Glomerular visceral epithelial cell (primary cell): ENCODE data around the gene SERPINF2.
"Not testable (repeated sequence)": the region's sequence is repeated elsewhere in the genome, so short reads cannot be mapped to it uniquely, and the experiment has no call there.

Experiments used
- DNase-seq: peaks from one replicate; pipeline ENCODE4 v3.0.0-alpha.2; 2016; ENCODE audit errors: extremely low spot score

SERPINF2 gene

DNA sequence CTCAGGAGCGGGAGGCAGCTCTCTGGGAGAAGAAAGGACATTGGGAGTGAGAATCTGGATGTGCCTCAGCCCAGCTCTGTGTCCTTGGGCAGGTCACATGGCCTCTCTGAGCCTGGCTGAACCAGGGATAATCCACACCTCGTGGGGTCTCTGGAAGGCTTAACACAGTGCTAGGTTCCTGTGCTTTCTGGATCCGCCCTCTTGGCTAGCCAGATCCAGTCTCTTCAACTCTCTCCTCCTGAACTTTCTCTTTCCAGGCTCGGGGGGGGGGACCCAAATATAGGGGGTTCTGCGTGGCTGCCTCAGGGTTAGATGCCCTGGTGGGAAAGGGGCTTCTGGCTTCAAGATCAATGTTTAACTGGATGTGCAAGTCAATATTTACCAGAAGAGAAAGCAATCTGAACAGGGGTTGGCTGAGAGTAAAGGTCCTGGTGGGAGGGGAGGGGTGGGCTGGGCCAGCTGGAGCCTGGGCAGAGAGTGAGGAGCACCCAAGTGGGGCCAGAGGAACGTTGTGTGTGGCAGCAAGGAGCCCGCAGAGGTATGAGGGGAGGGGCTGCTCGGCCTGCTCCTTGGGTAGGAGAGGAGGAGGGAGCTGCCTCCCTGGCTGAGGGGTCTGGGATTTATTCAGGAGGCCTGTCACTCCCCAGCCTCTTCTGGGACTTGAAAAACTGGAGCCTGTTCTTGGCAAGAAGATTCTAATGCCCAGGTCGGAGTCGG, at the start of gene SERPINF2:
SERPINF2 (plus strand) TSS at position 501 of the 717 bp plus-strand sequence. CDS start 2,125 bp downstream, outside the sequence.
- DNase-seq, result peak; percentile 31

DNA sequence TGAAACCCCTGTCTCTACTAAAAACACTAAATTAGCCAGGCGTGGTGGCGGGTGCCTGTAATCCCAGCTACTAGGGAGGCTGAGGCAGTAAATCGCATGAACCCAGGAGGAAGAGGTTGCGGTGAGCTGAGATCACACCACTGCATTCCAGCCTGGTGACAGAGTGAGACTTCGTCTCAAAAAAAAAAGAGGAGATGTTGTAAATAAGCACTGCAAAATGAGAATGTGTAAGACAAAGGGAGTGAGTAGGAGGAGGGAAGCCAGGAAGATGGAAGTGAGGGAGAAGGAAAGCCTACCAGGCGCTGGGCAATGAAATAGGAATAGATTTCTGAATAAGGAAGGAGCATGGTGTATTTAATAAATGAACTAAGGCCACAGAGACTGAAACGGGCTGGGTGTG, 49.3 kb upstream of the SERPINF2 start:
- DNase-seq, result no peak

DNA sequence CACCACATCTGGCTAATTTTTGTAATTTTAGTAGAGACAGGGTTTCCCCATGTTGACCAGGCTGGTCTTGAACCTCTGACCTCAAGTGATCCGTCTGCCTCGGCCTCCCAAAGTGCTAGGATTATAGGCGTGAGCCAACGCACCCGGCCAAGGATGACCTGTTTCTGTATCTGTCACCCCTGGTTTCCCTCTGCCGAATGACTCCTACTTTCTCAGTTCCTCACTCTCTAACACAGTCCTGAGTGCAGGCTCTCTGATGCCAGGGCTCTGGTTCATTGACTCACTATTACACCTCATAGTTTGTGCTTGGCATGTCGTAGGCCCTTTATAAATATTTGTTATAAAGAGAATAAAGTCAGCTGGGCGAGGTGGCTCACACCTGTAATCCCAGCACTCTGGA, 47.3 kb upstream of the SERPINF2 start:
- DNase-seq, result no peak

DNA sequence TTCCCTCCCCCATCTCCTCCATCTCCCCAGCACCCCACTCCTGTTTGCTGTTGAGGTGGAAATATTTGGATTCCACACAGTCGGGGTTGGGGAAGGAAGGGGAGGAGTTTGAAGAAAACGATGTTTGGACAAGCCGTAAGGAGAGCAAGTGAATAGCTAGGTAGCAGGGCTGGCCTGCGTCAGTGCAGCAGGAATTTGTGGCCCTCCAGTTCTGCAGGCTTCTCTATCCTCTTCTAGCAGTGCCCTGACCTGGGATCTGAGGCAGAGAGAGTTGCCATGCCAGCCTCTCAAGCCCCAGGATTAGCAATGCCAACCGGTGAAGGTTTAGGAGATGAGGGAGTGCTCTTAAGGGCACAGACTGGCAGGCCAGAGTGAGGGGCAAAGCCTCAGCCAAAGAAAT, 45.0 kb upstream of the SERPINF2 start:
- DNase-seq, result no peak

DNA sequence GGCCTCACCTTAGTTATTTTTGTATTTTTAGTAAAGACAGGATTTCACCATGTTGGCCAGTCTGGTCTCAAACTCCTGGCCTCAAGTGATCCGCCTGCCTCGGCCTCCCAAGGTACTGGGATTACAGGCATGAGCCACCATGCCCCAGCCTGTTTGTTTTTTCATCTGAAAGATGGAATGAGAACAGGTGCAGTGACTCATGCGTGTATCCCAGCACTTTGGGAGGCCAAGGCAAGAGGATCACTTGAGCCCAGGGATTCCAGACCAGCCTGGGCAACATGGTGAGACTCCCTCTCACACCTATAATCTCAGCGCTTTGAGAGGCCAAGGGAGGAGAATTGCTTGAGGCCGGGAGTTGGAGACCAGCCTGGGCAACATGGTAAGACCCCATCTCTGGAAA, 42.8 kb upstream of the SERPINF2 start:
- DNase-seq, result not testable (repeated sequence)

DNA sequence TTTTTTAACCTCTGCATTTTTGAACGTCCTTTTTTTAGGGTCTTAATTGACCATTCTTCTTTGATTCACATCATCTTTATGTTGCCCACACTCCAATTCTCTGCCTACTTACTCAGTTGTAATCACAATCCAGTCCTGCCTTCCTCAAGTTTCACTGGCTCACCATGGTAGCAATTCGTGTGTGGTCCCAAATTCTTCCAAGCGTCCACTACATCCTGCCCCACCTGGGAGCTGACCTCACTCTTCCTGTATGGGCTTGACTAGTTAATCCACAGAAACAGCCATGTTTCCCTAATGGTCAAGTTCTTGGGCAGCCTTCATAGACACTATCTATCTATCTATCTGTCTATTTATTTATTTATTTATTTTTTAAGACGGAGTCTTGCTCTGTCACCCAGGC, 39.6 kb upstream of the SERPINF2 start:
- peak; percentile 62 for DNase-seq

DNA sequence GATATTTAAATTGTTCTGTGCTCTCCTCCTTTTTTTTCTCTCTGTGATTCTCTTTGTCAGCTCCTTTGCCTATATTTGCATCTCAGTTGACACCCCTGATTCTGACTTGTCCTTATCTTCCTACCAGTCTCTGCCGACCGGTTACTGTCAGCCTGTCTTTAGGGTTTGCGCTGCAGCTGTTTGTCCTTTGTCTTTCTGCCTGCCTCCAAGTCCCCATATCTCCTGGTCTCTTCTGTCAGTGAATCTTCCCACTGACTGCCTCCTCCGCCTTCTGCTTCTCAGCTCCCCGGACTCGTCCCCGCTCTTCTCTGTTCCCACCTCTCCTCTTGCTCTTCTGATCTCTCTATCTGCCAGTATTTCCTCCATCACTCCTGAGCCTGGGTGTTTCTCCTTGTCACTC, 37.7 kb upstream of the SERPINF2 start:
- no peak for DNase-seq

DNA sequence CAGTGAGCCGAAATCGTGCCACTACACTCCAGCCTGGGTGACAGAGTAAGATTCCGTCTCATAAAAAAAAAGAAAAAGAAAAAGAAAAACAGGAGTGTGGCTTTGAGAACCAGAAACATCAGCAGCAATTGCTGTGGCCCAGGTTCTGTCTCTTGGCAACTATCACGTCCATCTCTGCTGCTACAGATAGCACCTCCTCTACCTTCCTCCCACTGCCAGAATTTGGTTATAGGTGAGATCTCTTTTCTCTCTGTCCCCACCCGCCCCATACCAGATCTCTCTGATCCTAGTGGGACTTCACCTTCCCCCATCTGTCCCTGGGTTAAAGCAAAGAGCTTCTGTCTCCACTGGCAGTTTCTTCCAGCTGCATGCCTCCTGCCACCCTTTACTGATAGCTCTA, 35.6 kb upstream of the SERPINF2 start:
- no peak for DNase-seq

DNA sequence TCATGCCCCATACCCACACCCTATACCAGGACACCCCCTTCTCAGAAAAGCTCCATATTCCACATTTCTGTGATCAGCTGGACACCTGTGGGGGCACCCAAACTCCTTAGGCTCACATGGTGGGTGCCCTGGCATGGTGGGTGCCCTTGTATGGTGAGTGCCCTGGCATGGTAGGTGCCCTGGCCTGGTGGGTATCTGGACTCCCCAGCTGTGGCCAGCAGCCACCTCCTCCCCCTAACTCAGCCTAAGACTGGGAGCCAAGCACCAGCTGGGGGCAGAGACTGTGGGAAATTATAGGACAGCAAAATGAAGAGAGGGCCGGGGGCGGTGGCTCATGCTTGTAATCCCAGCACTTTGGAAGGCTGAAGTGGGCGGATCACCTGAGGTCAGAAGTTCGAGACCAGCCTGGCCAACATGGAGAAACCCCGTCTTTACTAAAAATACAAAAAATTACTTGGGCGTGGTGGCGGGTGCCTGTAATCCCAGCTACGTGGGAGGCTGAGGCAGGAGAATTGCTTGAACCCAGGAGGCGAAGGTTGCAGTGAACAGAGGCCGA, 33.8 kb upstream of the SERPINF2 start:
- DNase-seq, result not testable (repeated sequence)

DNA sequence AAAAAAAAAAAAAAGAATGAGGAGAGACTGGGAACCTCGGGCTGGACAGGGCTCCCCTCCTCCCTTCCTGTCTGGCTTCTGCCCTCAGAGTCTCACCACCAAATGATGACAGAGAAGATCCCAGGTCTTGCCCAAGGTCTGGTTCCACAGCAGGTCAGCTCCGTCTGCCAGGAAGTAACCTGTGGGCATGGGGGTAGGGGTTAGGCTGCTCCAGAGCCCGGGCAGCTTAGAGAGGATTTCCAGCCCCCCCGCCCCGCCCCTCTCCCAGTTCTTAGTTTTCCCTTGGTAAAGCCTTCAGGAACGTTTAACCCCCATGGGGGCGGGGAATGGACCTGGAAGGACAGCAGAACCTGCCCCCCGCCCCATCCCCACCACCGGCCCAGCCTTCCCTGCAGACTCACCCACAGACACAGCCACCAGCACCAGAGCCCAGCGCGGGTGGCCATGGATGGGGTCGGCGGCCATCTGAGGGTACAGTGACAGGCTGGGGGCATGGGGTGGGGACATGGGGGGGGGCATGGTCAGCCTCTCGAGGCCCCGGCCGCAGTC, 33.2 kb upstream of the SERPINF2 start:
- DNase-seq, result peak; percentile 42

DNA sequence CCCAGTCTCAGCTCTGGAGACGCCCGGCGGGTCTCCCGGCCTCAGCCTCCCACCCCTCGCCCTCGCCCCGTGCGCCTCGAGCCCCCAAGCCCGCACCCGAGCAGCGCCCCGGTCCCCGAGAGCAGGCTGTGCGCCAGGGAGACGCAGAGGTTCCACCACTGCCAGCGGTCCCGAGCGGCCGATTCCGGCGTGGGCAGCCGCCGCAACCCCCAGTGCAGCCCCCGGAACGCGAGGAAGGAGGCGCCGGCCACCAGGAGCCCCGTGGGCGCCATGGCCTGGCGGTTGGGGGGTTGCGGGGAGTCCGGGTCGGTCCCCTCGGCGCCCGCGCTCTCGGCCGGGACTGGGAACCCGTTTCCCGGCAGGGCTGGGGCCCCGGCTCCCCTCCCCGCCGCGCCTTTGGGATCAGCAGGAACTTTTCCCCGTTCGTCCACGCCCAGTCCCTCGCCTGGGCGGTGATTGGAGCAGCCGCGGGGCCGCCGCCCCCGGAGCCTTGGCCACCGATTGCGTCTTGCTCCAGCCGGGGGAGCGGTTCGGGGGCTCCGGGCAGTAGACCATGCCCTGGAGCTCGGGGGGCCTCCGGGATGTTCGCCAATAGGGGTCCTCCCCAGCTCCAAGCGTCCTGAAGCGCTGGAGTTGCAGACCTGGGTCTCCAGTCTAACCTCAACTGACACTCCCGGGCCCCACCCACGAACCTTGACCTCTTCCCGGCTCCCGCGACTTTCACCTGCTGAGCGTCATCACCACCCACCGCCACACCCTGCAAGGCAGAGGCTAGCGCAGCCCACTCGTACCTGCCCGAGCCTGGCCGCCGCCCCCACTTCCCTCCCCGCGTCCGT, 32.5 kb upstream of the SERPINF2 start, which contains the start of gene TLCD2:
TLCD2 (minus strand) TSS at position 407 of the 836 bp plus-strand sequence; CDS start at position 272, 135 bp downstream.
- peak; percentile 64 for DNase-seq

DNA sequence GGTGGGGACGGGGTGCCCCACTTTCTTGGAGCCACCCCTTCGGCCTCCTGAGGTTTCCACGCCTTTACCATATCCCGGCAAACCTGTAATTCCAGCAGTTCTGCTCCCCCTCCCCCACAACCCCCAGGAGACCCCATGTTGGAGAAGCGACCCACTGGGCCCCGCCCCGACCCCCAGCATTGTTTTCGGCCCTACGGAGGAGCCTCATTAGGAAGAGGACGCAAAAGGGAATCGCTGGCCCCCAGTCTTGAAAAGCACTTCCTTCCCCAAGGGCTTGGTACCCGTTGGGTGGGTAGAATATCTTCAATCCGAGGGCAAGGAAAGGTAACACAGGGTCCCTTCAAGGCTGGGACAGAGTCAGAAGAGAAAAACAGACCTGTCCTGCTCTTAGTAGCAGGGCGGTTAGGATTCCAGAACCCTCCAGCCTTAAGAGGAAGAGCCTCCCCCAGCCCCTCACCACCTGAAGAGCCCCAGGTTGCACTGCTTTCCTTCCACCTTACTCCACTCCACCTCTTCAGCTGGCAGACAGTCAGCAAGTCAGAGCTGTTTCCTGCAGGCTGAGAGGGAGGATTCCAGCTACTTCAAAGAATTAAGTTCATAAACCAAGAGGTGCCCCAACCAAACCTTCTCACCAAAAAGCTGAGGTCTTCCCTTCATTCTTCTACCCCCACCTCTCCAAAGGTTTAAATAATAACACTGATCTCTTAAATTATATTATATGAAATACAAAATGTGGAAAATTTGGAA, 31.7 kb upstream of the SERPINF2 start:
- no peak for DNase-seq

DNA sequence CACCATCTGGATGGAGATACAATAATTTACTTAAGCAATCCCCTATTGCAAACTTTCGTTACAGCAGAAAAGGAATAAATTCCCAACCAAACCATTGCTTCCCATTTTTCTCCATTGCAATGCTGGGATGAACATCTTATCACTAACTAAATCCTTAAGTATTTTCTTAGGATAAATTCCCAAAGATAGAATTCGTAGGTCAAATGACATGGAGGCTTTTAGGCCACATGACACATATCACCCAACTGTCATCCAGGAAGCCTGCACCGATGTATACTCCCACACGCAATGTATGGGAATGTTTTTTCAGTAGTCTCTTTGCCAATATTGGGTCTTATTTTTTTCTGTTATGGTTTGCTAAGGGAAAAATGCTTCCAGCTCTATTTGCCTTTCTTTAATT, 30.9 kb upstream of the SERPINF2 start:
- no peak for DNase-seq

DNA sequence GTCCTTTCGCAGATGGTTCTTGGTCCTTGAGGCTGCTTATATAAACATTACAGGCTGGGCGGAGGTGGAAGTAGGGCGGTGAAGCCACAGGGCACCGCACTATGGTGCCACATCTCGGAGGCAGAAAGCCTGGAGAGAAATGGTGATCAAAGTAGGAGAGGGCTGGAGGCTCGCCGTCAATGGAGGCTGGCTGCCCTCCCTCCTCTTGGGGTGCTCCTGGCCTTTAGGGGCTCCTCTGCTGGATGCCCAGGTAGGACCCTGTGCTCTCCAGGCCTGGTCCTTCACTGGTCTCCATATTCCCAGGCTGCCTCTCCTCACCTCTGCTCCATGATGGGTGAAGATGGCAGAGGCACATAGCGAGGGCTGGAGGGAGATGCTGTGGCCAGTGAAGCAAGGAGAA, 30.4 kb upstream of the SERPINF2 start:
- no peak for DNase-seq

DNA sequence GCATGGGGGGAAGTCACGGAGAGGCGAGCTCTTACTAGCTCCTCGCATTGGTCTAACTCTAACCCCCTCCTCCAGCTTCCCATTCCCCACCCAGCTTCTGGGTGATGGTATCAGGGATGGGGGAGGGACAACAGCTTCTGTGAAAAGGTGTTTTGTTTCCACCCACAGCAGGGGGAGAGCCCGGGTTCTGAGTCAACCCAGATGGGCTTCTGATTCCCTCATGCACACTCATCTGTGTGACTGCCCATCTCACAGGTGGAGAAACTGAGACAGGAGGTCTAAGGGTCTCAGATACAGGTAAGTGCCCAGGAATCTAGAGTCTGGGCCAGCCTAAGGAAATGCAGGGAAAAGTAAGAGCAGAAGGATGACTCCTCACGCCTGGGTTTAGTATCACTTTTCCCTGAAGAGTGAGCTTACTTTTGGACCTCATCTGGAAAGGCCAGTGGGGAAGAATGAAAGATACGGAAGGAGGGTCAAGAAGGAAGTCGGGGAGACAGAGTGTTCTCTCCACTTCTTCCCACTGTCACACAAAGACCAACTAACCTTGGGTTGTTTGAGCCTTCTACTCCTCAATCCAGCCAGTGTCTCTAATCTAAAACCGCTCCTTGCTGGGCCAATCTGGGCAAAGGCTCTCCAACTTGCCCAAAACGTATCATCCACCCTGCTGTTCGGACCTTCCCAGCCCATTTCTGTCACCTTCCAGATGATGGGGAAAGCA, 29.4 kb upstream of the SERPINF2 start:
- DNase-seq, result no peak

DNA sequence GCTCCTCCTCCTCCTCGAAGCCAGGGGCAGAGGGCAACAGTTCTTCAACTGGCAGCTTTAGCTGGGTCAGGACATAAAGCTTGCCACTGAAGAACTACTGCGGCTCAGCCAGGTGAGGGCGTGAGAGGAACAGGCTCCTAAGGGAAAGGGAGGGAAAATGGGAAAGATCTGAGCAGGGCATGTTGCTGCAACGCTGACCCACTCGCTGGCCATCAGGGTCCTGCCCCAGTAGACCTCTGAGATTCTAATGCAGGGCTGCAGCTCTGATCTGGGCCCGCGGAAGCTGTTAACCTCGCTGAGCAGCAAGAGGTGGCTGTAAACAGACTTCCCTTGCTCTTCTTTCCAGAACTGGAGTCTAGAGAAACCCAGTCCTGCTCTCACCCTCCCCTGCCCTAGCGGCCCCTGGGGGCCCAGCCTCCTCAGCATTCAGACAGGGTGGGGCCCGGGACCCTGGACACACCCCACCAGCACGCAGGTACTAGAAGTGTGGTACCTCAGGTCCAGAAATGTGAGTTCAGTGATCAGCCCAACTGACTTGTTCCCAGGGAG, 28.7 kb upstream of the SERPINF2 start:
- peak; percentile 75 for DNase-seq

DNA sequence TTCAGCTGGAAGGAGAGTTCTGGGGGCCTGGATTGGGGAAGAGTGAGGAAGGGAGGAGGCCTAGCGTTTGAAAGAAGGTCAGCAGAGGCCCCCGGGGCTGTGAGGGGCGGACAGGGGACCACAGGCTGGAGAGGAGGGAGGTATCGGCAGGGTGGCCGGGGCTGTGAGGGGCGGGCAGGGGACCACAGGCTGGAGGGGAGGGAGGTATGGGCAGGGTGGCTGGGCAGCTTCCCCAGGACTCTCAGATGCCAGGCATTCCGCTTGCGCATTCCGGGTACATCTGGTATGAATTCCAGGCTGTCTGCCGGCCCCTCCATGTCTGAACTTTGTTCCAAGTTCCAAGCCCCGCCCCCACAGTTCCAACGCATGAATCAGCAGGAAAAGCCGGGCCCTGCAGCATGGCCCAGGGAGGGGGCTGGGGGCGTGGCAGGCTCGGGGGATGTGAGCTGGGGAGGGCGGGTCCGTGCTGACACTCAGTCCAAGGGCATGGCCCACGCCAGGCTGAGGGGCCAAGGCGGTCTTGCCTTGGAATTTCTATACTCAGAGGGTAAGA, 28.2 kb upstream of the SERPINF2 start:
- peak; percentile 98 for DNase-seq

DNA sequence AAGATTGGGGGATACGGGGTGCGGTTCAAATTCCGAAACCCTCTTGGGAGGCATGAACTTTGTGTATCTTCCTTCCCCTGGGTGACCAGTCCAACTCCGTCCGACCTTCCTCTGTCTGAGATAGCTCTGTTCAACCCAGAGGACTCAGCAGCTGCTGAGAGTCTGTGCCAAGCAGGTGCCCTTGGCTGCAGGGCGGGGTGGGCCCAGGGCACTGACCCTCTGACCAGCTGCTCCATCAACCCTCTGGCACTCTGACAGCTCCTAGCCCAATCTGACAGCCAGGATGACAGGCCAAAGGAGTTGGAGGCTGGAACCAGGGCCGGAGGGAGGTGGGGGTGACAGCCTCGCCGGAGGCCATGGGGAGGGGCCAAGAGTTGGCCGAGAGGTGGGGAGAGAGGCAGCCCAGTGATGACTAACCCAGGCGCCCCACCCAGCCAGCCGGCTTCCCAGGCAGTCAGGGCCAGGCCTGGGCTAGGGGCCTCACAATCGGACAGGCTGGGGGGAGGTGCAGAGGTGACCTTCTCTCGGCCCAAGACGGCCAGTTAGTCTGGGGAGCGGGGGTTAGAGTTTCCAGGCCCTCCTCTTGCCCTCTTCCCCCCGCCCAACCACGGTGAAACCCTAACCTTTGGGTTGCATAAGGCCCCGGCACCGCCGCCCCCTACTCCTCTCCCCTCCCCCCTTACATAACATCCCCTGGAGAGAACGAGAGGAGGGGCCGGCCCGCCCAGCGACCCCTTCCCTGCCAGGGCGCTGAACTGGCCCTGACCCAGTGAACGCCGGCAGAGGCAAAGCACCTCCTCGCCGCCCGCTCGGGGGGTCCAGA, 27.5 kb upstream of the SERPINF2 start:
- peak; percentile 89 for DNase-seq

DNA sequence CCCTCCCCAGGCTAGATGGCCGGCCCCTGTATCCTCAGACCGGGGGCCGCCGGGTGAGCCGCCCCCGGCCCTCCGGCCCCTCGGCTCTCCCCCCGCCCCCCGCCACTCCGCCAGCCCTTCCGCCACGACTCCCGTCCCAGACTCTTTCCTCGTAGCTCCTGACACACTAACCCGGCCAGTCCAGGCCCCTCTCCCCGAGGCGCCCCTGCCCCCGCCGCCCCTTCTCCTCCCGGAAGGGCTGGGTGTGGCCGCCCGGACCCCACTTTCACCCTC, 26.9 kb upstream of the SERPINF2 start:
- no peak for DNase-seq
